Pancreas (tissue), 10 donors: ENCODE data around the gene COMMD7. TPM values are rescaled to one million over a fixed set of nuclear protein-coding genes. Genes with fewer than 3 reads are reported as not detected.

Source experiments
- ATAC-seq, 4 donors: fragments of 200-7000 bp; cut with Tn5 transposase; one replicate each; pipeline versions ENCODE4 v1.8.0 to v1.9.1; 2020; ENCODE audit warnings: mild to moderate bottlenecking in 4 of 4, moderate library complexity in 4 of 4
- DNase-seq, 6 donors: peaks; one replicate each; pipeline ENCODE4 v3.0.0-alpha.2; 2020
- FAIRE-seq: peaks from 2 replicates; lab custom pipeline; 2012; peaks lifted over from hg19 to GRCh38; lab: Jason Lieb, UNC
- H3K27ac ChIP-seq, 4 donors: fragments of 200-600 bp; sonication (generic); 1 replicate in 3 of 4; 2 replicates in 1 of 4; pipeline versions ENCODE4 v1.5.0 to v1.8.0; 2020
- H3K27me3 ChIP-seq, 4 donors: fragments of 200-600 bp; one replicate each; pipeline ENCODE4 v1.8.0; 2021
- H3K36me3 ChIP-seq, 3 donors: fragments of 200-600 bp; sonication (generic) in 1 of 3; one replicate each; pipeline versions ENCODE4 v1.5.0 to v1.8.0; 2020 to 2021
- H3K4me1 ChIP-seq, 3 donors: fragments of 200-600 bp; one replicate each; pipeline ENCODE4 v1.8.0; 2021
- H3K4me3 ChIP-seq, 4 donors: fragments of 200-600 bp; sonication (generic) in 2 of 4; one replicate each; pipeline versions ENCODE4 v1.5.0 to v1.8.0; 2020 to 2021
- H3K9me3 ChIP-seq, 4 donors: fragments of 200-600 bp; one replicate each; pipeline ENCODE4 v1.8.0; 2021
- WGBS, 2 donors: extraction: QIAGEN DNeasy Blood & Tissue Kit; methylation state at CpG; one replicate each; pipeline ENCODE4 v1.1.7; 2013; 5-methylcytosine and 5-hydroxymethylcytosine counted together
- intact Hi-C, 3 donors: fragments of 100-400 bp; cut with DNase I; formaldehyde crosslinking; loops; one replicate each; pipeline versions ENCODE4 v1.11.1 to v1.14.2; 2022
- polyA plus RNA-seq, 2 donors: library from polyadenylated mRNA; stranded (reverse); fragments of 200-250 nt; gene quantifications; one replicate each; pipeline ENCODE4 v1.2.3, GENCODE V29; 2013
- total RNA-seq, 6 donors: library from RNA; stranded (reverse); fragmentation: NEBNext Ultra II Directional in 4 of 6; extraction: Animal tissue kit (Norgen Biotek cat#: 25700) in 4 of 6; gene quantifications; one replicate each; pipeline versions ENCODE4 v1.2.1 to v1.2.4, GENCODE V29; 2021 to 2023
- TF ChIP-seq, protein P1 (sequence below), 4 donors: fragments of 200-600 bp; sonication (generic) in 3 of 4; IDR thresholded peaks; one replicate each; pipeline versions ENCODE4 v1.5.0 to v1.8.0; 2021; ENCODE audit warnings: antibody characterized with exemption in 4 of 4
- donor health status: healthy with polysubstance abuse.
- donor health status: DM: no; HTN: no; CAD: no; lungs with moderate emphysema.
- donor health status: DM: no; HTN: no; CAD: no.
- donor health status: control.
- donor health status: control.
- donor health status: Bipolar disorder and iron deficiency.
- donor health status: DM: yes; HTN: yes; CAD: no.
- donor health status: DM: no; HTN: no; CAD: no.
- donor health status: DM: no; HTN: no; CAD: no.
- donor health status: DM: yes; HTN: yes; CAD: no.

The COMMD7 gene
- total and polyA plus RNA-seq, 8 donors = 12.9 to 29.1 (median 16.4) TPM

DNA sequence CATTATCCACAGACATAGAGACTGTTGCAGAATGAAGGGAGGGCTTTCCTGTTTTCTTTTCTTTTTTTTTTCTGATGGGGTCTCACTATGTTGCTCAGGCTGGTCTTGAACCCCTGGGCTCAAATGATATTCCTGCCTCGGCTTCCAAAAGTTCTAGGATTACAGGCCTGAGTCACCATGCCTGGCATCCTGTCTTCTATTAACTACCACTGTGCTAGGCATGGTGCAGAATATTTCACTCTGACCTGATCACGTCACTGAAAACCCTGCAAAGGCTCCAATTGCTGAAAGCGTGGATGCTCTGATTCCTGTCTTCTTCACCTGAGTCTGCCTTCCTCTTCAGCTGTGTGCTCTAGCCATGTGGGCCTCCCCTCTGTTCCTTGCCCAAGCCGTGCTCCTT is 10.5 kb upstream of the COMMD7 start:
- intact Hi-C loops = no loop called here
- TF ChIP-seq, protein P1, sequence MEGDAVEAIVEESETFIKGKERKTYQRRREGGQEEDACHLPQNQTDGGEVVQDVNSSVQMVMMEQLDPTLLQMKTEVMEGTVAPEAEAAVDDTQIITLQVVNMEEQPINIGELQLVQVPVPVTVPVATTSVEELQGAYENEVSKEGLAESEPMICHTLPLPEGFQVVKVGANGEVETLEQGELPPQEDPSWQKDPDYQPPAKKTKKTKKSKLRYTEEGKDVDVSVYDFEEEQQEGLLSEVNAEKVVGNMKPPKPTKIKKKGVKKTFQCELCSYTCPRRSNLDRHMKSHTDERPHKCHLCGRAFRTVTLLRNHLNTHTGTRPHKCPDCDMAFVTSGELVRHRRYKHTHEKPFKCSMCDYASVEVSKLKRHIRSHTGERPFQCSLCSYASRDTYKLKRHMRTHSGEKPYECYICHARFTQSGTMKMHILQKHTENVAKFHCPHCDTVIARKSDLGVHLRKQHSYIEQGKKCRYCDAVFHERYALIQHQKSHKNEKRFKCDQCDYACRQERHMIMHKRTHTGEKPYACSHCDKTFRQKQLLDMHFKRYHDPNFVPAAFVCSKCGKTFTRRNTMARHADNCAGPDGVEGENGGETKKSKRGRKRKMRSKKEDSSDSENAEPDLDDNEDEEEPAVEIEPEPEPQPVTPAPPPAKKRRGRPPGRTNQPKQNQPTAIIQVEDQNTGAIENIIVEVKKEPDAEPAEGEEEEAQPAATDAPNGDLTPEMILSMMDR (IDR thresholded peaks at IDR 0.05) = no peak
- Histone ChIP-seq H3K4me3 (no peak overlapping the region), H3K27me3 (no peaks in the 10 kb centered on the region), H3K36me3 (no peaks in the 10 kb centered on the region), H3K4me1 (no peaks in the 10 kb centered on the region), H3K9me3 (no peaks in the 10 kb centered on the region), H3K27ac (no peak overlapping the region)
- 89 to 96% methylated on average over 4 of the region's 4 CpGs for WGBS, 2 donors
- FAIRE-seq = no peak
- ATAC-seq = no peak
- DNase-seq = no peak

- Histone ChIP-seq H3K27me3 (no peaks in the 10 kb centered on the region), H3K36me3 (no peaks in the 10 kb centered on the region), H3K9me3 (no peaks in the 10 kb centered on the region), H3K4me1 (no peaks in the 10 kb centered on the region), H3K4me3 (no peak overlapping the region), H3K27ac (no peak overlapping the region)
- WGBS, 2 donors = 53 to 59% methylated on average over 10 of the region's 10 CpGs
- DNase-seq (no peak), FAIRE-seq (no peak), ATAC-seq (peak in 2 of 4 donors; percentile 20 to 43)
- TF ChIP-seq, protein P1 (IDR thresholded peaks at IDR 0.05) = no peak
- intact Hi-C loops = no loop called here
Measured at GRCh38 chr20:32752458-32753250, 9.4 kb upstream of the COMMD7 start.

DNA sequence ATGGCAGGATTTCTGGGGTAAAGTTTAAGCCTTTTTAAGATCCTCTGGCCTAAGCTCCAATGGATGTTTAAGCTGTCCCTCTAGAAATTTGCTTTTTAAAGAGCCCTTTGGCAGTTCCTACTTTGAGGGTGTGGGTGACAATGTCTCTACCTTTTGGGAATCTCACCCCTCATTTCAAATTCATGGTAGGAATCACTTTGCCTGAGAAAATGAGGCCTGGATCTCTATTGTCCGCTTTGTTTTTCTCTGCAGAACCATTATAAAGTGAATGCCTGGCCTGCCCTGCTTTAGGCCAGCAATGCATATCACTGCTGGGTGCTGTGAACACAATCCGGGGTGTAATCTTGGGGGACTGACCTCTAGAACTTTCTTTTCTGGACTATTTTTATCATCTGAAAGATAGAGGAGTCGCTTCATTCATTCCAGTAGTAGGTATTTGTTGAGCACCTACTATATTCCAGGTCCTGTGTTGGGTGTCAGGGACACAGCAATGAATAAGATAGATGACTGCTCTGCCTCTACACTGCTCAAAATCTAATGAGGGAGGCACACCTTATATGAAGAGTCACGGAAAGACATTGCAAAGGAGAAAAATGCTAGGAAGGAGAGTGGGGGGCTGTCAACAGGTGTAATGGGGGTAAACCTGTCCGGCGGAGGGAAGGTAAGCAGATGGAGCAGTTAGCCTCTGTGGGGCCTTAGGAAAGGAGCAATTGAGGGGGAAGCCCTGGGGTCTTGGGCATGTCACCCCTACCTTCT is 8.6 kb upstream of the COMMD7 start:
- 89 to 92% methylated on average over 6 of the region's 6 CpGs for WGBS, 2 donors
- ATAC-seq (no peak), FAIRE-seq (no peak), DNase-seq (no peak)
- Histone ChIP-seq H3K27me3 (no peaks in the 10 kb centered on the region), H3K4me3 (no peak overlapping the region), H3K27ac (no peak overlapping the region), H3K4me1 (no peaks in the 10 kb centered on the region), H3K9me3 (no peaks in the 10 kb centered on the region), H3K36me3 (no peaks in the 10 kb centered on the region)
- intact Hi-C loops = no loop called here
- TF ChIP-seq, protein P1 (IDR thresholded peaks at IDR 0.05) = no peak

DNA sequence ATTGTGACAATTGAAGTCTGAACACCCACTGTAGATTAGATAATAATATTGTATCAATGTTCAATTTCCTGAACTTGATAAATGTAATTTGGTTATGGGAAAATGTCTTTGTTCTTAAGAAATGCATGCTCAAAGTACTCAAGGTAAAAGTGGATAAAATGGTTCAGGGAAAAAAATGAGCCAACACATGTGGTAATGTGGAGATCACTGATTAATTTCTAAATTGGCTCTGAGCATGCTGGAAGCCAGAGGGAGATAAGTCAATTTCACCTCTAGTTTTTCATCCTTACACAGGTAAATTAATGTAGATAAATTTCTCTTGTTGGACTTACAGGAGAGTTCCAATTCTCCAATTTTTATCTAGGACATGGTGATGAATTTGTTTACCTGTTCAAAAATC is 8.0 kb upstream of the COMMD7 start:
- Histone ChIP-seq H3K36me3 (no peaks in the 10 kb centered on the region), H3K27ac (no peak overlapping the region), H3K4me3 (no peak overlapping the region), H3K4me1 (no peaks in the 10 kb centered on the region), H3K27me3 (no peaks in the 10 kb centered on the region), H3K9me3 (no peaks in the 10 kb centered on the region)
- intact Hi-C loops = no loop called here
- no peak for ATAC-seq
- TF ChIP-seq, protein P1 (IDR thresholded peaks at IDR 0.05) = no peak
- DNase-seq = no peak
- no peak for FAIRE-seq
